Measurements from ENCODE around the gene TSPAN32. TPM values are rescaled to one million over a fixed set of nuclear protein-coding genes. Genes with fewer than 3 reads are reported as not detected.

Gene TSPAN32
- total RNA-seq, 1 experiment from 2014 or later = 0.05 TPM

DNA sequence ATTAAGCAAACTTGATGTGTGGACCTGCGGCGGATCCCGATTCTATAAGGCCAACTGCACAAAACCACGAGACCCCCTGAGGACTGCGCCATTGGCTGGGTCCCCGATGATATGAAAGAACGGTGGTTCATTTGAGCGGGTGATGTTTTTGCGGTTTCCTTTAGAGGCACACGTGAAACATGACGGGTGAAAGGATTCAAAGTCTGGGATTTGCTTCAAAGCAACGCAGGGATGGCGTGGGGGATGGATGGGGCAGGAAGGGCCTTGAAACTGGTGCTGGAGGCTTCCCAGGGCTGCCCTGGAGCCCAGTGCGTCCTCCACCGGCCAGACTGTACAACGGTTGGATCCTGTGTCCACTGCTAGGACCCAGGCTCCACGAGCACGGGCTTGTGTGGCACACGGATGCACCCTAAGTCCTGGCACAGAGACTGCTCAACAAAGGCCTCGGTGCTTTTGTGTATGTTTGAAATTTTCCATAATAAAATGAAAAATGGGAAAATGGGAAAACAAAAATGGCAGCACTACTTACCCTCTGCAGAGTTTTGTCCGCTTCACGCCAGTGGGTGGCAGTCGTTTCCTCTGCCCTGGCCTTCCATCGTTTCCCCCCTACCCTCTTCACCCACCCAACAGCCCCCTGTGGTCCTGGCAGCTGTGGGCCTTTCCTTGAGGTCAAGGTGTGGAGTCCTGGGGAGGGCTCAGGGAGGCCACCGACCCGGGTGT is 35.1 kb upstream of the TSPAN32 start:
- no peak for DNase-seq (ENCODE audit: low read depth)

DNA sequence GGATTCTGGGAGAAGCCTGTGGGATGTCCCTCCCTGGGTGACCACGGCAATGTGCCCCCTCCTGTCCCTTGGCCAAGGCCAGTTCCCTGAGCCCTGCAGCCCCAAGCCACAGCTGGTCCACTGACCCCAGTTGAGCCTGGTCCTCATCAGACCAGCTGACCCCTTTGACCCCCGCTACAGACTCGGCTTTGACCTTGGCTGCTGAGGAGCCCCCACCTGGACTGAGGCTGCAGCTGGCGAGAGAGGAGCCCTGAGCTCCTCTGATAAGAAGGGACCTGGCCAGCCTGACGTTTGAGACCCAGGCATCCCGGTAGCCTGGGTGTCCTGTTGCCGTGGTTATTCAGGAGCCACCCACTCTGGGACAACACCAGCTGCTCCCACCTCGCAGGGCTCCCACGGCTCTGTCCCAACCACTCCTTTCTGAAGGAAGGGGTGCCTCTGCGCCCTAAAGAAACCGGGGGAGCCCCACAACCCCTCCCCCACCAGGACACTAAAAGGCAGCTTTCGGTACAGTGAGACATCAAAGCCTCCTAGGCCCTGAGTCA is 34.4 kb upstream of the TSPAN32 start:
- DNase-seq (ENCODE audit: low read depth) = no peak

DNA sequence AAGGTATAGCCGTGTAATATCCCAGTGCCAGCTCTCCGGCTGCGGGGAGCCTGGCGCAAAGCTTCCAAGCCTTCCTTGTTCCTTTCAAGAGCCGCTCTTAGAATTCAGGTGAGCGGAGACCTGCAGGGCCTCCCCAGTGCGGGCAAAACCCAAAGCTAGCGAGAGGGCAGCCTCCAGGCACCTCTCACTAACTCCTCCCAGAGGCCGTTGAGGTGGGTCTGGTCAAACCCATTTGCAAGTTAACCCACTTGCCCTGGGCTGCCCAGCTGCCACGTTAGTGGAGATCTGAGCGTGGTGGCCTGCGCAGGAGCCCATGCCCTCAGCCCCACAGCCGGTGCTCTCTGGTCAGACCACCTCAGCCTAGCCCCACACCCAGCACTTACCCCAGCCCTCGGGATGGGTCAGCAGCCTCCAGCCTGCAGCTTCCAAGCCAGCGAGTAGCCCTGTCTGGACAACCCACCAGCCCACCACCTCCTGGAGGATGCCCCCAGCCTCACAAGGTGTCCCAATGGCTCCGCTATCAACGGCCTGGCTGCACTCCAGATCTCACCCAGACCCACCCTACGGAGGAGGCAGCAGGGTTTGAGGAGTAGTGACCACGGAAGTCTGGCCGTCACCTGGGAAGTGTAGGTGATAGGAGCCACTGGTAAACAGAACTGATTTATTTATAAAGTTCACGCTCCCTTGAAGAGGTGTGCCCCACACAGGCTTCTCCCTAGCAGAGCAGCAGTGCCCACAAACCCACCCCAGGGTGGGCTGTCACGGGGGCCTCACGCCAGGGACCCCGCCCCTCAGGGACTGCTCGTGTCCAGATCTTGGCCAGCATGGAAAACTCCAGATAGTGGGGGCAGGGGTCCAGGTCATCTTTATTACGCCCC is 33.7 kb upstream of the TSPAN32 start:
- no peak for DNase-seq (ENCODE audit: low read depth)

DNA sequence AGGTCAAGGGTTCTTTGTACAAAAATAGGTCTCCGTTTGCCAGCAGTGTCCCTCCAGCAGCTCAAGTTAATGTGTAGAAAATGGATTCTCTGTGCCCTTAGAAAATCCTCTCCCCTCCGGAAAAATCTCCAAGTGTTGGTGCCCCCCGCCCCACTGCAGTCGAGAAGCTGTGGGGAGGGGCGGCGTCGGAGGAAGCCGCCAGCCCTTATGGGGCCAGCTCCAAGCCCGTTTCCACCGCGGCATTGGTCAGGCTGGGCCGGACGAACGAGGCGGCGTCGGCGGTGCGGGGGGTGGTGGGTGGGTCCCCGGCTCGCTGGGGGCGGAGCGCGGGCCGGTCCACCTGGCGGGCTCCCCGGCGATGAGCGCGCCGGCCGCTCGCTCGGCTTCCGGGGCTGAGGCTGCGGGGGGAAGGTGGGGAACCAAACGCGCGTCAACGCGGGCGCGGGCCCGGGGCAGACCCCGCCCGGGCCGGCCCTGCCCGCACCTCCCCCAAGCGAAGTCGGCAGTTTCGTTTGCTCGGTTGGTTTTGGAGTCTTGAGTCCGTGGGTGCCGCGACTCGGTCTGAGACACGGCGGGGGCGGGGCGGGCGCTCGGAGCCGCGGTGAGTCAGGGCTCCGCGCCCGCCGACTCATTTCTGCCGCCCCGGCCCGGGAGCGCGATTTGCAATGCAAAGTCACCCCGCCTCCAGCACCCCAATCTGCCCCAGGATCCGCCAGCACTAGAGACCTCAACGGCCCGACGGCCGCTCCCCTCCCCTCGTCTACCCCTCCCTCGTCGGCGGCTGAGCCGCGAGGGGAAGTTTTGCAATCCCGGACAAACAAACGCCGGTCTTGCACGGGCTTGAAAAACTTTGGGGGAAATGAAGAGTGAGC is 32.8 kb upstream of the TSPAN32 start:
- DNase-seq (ENCODE audit: low read depth) = no peak

DNA sequence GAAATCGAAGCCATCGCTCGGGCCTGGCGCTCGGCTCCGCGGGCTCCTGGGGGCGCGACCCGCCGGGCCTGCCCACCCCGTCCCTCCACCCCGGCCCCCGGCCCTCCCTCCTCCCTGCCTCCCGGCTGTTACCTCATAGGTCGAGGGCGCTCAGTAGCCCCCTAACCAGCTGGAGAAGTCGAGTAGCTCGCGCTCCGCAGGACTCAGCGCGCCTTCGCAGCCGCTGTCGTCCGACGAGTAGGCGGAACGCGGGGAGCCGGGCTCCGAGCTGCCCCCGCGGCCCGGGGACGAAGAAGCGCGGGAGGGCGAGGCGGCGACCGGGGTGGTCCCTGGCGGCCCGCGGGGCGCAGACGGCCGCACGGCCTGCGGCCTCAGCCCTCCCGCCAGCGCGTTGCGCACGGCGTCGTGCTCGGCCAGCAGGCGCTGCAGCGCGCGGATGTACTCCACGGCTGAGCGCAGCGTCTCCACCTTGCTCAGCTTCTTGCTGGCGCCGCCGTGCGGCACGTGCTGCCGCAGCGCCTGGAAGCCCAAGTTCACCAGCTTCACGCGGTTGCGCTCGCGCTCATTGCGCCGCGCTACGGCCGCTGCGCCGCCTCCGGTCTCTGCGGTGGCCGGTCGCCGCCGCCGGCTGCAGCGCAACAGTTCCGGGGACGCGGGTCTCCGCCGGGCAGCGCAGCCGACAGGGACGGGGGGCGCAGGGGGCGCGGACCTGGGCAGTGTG is 32.1 kb upstream of the TSPAN32 start:
- DNase-seq (ENCODE audit: low read depth) = no peak

DNA sequence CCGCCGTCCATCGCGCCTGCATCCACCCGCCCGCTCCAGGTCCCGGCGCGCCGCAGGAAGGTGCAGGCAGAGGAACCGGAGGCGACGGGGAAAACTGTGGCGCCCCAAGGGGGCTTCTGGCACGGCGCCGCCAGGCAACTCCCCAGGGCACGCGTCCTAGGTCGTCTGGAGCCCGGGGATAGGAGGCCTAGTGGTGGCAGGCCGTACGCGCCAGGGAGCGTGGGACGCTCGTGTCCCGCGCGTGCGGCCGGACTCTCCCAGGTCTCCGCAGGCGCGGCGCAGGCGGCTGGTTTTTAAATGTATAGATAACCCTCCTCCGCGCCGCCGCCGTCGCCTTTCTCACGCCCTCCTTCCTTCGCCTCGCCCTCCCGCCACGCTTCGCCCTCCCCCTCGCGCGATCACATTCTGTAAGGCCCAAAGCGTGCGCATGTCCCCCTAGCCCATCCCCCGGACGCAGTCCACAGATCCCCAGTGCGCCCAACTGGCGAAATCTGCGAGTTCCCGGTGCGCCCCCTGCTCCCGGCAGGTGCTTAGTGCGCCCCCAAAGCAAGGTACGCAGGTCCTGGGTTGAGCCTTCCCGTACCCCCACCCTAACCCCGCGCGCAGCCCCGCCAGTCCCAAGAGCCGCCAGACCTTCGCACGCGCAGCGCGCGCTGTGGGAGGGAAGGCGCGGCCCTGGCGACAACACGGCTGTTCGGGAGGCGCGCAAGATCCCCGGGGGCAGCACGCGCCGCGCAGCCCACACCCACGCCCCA is 31.3 kb upstream of the TSPAN32 start, which contains the start of gene ASCL2:
TSS of gene ASCL2 (minus strand) at position 267 of the 755 bp plus-strand sequence. CDS start at position 11, 256 bp downstream.
- DNase-seq (ENCODE audit: low read depth) = no peak

DNA sequence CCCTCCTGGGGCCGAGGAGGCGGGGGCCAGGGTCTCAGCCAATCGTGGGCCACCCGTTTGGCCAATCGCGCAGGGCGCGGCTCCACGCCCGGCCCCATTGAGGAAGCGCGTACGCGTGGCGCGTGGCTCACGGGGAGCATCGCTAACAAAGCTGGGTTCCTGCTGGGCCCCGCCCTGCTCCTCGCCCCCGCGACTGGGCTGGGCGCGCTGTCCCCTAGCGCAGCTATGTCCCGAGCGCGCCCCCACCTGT is 30.8 kb upstream of the TSPAN32 start:
- DNase-seq (ENCODE audit: low read depth) = no peak

DNA sequence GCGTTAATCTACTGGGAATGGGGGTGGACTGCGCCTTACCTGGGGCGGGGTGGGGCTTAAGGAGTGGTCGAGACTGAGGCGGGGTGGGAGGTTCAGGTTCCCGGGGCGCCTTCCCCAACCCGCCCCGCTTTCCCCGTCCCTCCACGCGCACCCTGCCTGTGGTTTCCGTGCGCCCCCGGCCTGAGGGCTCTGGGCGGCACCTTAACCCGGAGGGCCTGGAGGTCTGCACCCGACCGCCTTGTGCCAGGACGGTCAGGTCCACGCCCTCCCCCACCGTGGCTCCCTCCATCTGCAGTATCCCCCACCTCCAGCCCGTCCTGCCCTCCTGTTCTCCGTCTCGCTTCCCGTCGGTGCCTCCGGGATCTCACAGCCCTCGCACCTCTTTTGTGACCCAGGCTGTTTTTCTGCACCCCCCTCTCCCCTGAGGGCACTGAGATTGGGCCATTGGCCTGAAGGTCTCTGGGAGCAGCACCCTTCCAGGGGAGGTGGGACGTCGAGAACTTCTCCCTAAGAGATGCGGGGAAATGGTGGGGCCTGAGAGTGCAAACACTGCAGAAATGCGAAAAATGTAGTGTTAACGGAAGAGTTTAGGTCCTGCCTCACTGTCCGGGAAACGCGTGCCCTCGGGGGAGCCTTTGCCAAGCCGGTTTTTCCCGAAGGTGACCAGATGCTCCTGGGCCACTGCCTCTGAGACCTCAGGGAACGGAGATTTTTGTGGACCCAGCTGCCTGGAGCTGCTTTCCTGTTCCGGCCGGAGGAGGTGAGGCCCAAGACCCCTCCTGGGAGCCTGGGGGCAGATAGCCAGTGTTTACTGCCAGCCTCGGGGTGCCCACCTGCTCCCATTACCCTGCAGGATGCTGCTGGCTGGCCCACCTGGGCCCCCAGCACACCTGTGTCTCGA is 30.2 kb upstream of the TSPAN32 start:
- no peak for DNase-seq (ENCODE audit: low read depth)

DNA sequence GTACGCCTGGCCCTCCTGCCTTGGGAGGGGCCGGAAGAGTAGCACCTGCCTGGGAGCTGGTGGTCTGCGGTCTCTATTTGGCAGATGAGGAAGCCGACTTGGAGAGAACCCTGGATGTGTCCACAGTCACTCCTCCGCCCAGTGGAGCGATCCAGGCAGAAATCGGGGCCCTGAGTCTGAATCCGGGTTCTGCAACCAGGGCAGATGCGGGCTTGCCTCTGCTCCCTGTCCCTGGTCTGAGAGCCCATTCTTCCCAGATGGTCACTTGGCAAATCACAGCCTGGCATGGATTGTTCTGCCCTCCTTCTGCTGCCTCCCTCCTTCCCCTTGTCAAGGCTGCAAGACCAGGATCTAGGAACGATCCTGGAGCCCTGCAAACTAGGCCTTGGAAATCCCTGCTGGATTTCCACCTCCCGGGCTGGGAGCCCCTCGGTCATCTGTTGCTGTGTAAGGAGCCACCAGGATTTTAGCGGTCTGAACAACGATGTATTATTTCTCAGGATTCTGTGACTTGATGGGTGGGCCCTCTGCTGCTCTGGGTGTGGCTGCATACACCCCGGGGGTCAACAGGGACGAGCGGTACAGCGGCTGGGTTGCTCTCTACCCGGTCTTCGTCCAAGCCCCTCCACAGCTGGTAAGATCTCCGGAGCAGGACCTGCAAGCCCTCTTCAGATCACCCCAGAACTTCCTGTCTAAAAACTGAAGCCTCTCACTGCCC is 29.4 kb upstream of the TSPAN32 start:
- DNase-seq (ENCODE audit: low read depth) = no peak

DNA sequence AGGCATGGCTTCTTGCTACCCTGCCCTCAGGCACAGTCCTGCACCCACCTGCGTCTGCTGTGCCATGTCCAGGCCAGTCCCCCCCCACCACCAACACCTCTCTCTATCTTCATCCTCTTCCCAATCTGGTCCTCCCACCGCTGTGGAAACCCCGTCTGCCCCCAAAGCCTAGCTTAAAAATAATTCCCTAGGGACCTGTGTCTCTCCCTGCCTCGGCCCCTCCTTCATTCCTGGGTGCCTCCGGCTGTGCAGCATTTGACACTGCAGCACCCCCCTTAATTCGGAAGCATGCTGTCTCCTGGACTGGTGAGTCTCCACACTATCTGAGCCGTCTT is 28.9 kb upstream of the TSPAN32 start:
- no peak for DNase-seq (ENCODE audit: low read depth)

DNA sequence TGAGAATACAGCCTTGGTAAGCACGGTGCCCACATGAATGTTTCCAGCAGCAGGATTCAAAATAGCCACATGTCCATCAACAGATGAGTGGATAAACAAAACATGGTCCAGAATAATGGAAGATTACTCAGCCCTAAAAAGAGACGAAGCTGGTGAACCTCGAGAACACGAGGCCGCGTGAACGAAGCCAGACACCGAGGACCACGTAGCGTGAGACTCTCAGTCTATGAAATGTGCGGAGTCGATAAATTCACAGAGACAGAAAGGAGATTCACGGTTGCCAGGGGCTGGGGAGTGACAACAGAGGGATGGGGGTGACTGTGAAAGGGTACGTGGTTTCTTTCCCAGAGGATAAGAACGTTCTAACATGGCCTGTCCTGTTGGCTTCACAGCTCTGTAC is 28.5 kb upstream of the TSPAN32 start:
- DNase-seq (ENCODE audit: low read depth) = no peak

DNA sequence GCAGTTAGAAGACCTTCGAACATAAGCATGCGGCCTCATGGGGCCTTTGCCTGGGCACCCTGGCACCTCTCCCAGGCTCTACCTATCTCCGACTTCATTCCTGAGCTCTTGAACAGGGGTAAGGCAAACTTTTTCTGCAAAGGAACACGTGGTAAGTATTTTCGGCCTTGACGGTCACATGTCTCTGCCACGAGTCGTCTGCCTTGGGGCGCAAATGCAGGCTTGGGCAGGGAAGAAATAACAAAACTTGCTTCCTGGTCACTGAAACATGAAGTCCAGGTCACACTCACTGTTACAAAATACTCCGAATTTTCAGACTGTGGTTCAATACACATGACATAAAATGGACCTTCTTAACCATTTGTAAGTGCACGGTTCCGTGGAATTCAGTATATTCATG is 28.0 kb upstream of the TSPAN32 start:
- DNase-seq (ENCODE audit: low read depth) = no peak

DNA sequence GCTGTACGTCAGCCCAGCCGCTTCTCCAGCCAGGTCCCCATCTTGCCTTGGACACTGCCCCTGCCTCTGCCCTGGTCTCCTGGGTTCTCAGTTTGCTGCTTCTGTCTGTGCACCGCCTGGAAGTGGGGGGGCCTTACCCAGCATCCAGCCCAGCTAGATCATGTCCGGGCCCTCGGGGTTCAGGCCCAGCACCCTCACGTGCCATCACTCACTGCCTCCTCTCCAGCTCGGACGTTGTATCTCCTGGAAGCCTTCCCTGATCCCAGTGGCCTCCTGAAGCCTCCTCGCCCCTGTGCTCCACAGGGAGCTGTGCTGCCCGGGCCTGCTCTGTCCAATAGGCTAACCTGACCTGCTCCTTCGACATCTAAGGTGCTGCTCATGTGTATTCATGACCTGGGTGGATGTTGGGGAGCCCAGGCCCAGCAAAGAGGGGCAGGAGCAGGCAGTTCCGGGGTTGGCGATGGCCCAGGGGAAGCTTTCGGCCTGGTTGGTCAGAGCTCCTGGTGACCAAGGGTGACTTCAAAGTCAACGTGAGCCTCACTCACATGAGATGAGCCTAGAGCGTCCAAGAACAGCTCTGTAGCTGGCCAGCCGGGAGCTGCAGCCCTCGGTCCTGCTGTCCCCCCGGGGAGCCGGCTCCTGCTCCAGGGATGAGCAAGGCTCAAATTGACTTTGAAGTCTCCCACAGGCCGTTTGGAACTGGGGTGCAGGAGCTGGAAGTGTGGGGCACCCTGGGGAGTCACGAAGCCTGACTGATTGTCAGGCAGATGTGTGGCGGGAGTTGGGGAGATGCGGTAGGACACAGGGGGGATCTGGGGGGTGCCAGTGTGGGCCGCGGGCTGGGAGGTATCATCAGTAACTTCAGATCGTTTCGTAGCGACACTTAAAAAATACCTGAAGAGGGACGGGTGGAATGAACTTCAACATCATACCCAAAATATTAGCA is 26.2 kb upstream of the TSPAN32 start:
- DNase-seq (ENCODE audit: low read depth) = no peak

DNA sequence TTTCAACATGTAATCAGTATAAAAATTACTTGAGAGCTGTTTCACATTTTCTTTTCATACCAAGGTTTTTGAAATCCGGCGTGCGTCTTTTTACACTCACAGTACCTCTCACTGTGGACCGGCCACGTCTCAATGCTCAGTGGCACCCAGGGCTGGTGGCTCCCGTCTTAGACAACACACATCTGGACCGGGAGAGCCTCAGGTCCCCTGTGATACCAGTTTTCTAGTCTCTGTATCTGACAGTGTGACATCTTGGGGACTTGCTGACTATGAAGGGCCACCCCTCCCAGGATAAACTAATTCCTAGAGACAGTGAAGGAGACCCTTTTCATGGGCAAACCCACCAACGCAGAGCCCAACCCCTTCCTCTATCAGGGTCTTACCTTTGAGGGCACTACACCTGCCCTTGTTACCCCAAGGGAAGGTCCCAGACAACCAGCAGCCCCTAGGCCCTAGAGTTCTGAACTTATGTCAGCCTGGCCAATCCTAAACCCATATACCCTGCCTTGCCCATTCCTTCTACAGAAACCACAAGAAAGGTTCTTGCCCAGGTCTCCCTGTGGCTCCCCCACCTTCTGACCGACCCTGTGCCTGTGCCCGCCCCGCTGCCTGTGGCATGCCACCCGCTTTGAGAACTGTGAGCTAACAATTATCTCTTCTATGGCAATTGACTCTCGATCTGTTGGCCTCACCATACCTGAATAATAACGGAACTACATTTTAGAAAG is 25.4 kb upstream of the TSPAN32 start:
- no peak for DNase-seq (ENCODE audit: low read depth)

DNA sequence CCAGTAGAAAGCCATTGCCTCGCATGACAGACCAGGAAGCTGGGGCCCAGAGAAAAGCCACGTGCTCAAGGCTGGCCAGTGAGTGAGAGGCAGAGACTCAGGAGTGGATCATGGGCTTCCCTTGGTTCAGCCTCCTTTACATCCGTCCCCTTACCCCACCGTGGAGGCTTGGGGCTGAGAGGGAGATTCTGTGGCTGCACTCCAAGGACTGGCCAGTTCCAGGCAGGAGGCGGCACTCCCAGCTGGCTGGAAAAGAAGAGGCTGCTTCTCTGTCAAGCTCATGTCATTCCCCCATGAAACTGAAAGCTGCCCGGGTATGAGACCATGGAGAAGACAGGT is 24.8 kb upstream of the TSPAN32 start:
- no peak for DNase-seq (ENCODE audit: low read depth)

DNA sequence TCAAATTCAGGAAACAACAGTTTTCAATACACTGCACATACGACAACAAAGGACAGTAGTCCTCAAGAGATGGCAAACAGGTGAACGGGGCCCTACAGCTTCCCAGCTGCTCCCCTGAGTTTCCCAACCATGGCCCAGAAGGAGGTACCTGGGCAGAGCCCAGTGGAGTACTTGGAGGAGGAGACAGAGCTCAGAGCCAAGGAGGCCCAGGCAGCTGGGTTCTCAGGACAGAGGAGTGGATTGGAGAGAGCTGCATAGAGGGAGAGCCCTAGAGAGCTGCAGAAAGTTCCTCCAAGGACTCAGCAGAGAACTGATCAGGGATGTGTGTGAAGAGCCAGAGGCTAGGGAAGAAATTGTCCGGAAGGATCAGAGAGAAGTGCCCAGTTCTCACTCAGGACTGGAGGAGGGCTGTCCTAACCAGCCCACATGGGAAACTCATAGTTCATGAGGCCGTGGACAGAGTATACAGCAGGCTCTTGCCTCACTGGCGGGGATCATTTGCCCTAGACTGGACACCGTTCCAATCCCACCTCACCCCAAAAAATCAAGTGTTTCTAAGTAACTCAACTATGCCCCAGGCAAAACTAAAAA is 23.8 kb upstream of the TSPAN32 start:
- no peak for DNase-seq (ENCODE audit: low read depth)

DNA sequence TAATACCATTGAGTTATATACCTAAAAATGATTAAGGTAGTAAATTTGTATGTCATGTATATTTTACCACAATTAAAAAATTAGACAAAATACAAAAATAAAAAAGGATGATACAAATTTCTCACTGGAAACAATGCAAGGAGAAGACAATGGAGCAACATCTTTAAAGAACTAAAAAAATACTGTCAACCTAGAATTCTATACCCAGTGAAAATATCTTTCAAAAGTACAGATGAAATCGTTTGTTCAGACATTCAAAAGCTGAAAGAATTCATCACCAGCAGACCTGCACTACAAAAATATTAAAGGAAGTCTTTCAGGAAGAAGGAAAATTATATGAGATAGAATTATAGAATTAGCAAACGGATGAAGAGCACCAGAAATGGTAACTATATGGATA is 21.6 kb upstream of the TSPAN32 start:
- no peak for DNase-seq (ENCODE audit: low read depth)
